ENCODE data around the gene NDUFA12. TPM values are rescaled to one million over a fixed set of nuclear protein-coding genes. Genes with fewer than 3 reads are reported as not detected.

The NDUFA12 gene
- total and polyA plus RNA-seq, 2 of the 13 experiments (the other 11 are each of a cell fraction or from before 2014, with no cell fraction given): 101 to 173 TPM

DNA sequence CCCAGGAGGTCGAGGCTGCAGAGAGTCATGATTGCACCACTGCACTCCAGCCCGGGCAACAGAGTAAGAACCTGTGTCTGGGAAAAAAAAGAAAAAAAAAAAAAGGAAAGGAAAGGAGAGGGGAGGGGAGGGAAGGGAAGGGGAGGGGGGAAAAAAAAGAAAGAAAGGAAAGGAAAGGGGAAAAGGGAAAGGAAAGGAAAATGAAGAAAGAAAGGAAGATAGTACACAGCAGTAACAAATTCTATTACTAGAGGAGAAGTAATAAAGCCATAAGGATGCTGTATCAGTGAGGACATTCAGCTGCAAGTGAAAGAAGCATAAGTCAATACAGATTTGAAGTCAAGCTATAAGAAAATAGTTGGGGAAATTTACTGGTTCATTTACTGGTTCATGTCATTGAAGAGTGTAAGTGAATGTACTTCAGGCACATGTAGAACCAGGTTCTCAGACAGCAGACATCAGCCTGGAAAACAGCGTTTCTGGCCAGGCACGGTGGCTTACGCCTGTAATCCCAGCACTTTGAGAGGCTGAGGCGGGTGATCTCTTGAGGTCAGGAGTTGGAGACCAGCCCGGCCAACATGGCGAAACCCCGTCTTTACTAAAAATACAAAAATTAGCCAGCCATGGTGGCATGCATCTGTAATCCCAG is 37.4 kb downstream of the NDUFA12 start (continued):
- TF ChIP-seq, protein P1, sequence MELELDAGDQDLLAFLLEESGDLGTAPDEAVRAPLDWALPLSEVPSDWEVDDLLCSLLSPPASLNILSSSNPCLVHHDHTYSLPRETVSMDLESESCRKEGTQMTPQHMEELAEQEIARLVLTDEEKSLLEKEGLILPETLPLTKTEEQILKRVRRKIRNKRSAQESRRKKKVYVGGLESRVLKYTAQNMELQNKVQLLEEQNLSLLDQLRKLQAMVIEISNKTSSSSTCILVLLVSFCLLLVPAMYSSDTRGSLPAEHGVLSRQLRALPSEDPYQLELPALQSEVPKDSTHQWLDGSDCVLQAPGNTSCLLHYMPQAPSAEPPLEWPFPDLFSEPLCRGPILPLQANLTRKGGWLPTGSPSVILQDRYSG (CRISPR knock-in tag; IDR thresholded peaks at IDR 0.05): no peak
- no peak for TF ChIP-seq HNRNPUL1 (IDR thresholded peaks at IDR 0.05; ENCODE audit: low read depth, low read length)
- no peak for TF ChIP-seq DR1 (CRISPR knock-in tag; IDR thresholded peaks at IDR 0.05)
- TF ChIP-seq TCF7 (IDR thresholded peaks at IDR 0.05; ENCODE audit: low read depth): no peak
- TF ChIP-seq ZNF674 (CRISPR knock-in tag; IDR thresholded peaks at IDR 0.05; ENCODE audit: low read depth): no peak
- TF ChIP-seq, protein P2, sequence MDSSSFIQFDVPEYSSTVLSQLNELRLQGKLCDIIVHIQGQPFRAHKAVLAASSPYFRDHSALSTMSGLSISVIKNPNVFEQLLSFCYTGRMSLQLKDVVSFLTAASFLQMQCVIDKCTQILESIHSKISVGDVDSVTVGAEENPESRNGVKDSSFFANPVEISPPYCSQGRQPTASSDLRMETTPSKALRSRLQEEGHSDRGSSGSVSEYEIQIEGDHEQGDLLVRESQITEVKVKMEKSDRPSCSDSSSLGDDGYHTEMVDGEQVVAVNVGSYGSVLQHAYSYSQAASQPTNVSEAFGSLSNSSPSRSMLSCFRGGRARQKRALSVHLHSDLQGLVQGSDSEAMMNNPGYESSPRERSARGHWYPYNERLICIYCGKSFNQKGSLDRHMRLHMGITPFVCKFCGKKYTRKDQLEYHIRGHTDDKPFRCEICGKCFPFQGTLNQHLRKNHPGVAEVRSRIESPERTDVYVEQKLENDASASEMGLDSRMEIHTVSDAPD (CRISPR knock-in tag; IDR thresholded peaks at IDR 0.05): no peak
- TF ChIP-seq ZNF619 (CRISPR knock-in tag; IDR thresholded peaks at IDR 0.05): no peak
- no peak for TF ChIP-seq ELF3 (CRISPR knock-in tag; IDR thresholded peaks at IDR 0.05)
- no peak for TF ChIP-seq PPARG (CRISPR knock-in tag; conservative IDR thresholded peaks at IDR 0.05)

DNA sequence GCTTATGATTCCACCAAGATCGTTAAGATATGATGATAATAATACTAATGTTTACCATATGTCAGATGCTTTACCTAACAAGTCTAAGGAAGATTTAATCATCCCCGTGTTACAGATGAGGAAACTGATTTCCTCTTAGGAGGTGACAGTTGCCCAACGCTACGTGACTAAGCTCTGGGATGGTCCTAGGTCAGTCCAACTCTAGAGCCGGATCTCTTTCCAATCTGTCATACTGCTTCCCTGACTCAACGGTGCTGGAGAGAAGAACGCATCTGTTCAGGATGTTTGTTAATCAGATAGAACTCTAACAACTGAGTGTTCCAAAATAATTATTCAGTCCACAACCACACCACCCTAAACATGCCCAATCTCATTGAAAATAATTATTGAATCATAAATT is 39.8 kb downstream of the NDUFA12 start:
- ATAC-seq (no peak), FAIRE-seq (no peak), DNase-seq (ENCODE audit: low spot score) (no peak)
- POLR2A ChIA-PET: no interaction called here
- WGBS (ENCODE audit: low lambda C conversion rate): 83% methylated on average over 7 of the region's 7 CpGs
- Histone ChIP-seq H3K27ac (ENCODE audit: extremely low read length, insufficient read depth, low read length) (no peak overlapping the region), H3K79me2 (ENCODE audit: insufficient read depth, low read length) (no peaks in the 10 kb centered on the region), H3K4me2 (ENCODE audit: low read depth, low read length) (no peak overlapping the region), H4K20me1 (ENCODE audit: insufficient read depth, low read length) (no peaks in the 10 kb centered on the region), H3K4me3 (replicated peaks in 1 of 3; ENCODE audit: insufficient read depth in 1 of 3, low read depth in 2 of 3, low read length in 3 of 3) (no peak overlapping the region), H3K36me3 (replicated peaks in 1 of 2; ENCODE audit: control insufficient read depth in 1 of 2, insufficient read depth in 2 of 2, low read length in 2 of 2) (no peaks in the 10 kb centered on the region), H3K9me3 (ENCODE audit: low read length) (no peaks in the 10 kb centered on the region), H3K27me3 (ENCODE audit: control insufficient read depth in 1 of 2, insufficient read depth in 2 of 2, low read length in 2 of 2) (no peaks in the 10 kb centered on the region; a peak in 1 of 5 replicates), H3K9ac (ENCODE audit: insufficient read depth, low read depth, low read length) (no peak overlapping the region), H3K4me1 (ENCODE audit: insufficient read depth, low read length) (no peaks in the 10 kb centered on the region), H2AFZ (ENCODE audit: low read length) (no peak overlapping the region)
- CTCF ChIA-PET (ENCODE audit: low intra/inter-chr PET ratio, low total read pairs): no interaction called here
- no peak for TF ChIP-seq EED (CRISPR knock-in tag; IDR thresholded peaks at IDR 0.05)
- TF ChIP-seq SOX6 (IDR thresholded peaks at IDR 0.05): no peak
- no peak for TF ChIP-seq SOX6 (CRISPR knock-in tag; IDR thresholded peaks at IDR 0.05)
- TF ChIP-seq MTA1 (CRISPR knock-in tag; IDR thresholded peaks at IDR 0.05; ENCODE audit: borderline replicate concordance): no peak
- TF ChIP-seq HCFC1 (IDR thresholded peaks at IDR 0.05; ENCODE audit: low read depth, low read length): no peak
- BruUV-seq (replicated peaks): no TSS peak
- intact Hi-C loops (cut with micrococcal nuclease; ENCODE audit: unreplicated experiment): no loop called here
- in situ Hi-C loops (cut with HindIII; ENCODE audit: extremely low pct_ligation_motif_present, low pct_unique_long_range_greater_than_20kb): no loop called here
